Endodermal cell (in vitro differentiated cells): ENCODE results near the gene PTPN20. TPM values are rescaled to one million over a fixed set of nuclear protein-coding genes. Genes with fewer than 3 reads are reported as not detected.

Experiments
- DNase-seq: peaks from one replicate; pipeline ENCODE4 v3.0.0-alpha.2; 2017
- H3K27ac ChIP-seq: 2 replicates; pipeline ENCODE4 v1.5.1; 2013; ENCODE audit warnings: mild to moderate bottlenecking, low read depth, low read length, moderate library complexity
- H3K27me3 ChIP-seq: 2 replicates; pipeline ENCODE4 v1.6.1; 2013; ENCODE audit warnings: mild to moderate bottlenecking, low read length, moderate library complexity; ENCODE audit not compliant: insufficient read depth, control insufficient read depth, poor library complexity, severe bottlenecking
- H3K36me3 ChIP-seq: 2 replicates; pipeline ENCODE4 v1.7.0; 2013; ENCODE audit warnings: mild to moderate bottlenecking, low read length, moderate library complexity; ENCODE audit not compliant: control insufficient read depth, insufficient read depth
- H3K4me1 ChIP-seq: one replicate; pipeline ENCODE4 v1.7.0; 2013; ENCODE audit warnings: low read length; ENCODE audit not compliant: control insufficient read depth, insufficient read depth
- H3K4me3 ChIP-seq: 2 replicates; pipeline ENCODE4 v1.5.1; 2013; ENCODE audit warnings: mild to moderate bottlenecking, low read length, moderate library complexity
- H3K9ac ChIP-seq: 2 replicates; pipeline ENCODE4 v1.6.1; 2013; ENCODE audit warnings: mild to moderate bottlenecking, low read length, moderate library complexity; ENCODE audit not compliant: poor library complexity, severe bottlenecking; ENCODE audit errors: extremely low read depth
- H3K9me3 ChIP-seq: 2 replicates; pipeline ENCODE4 v1.6.1; 2013; ENCODE audit warnings: mild to moderate bottlenecking, low read length, moderate library complexity; ENCODE audit not compliant: control insufficient read depth
- H3K27ac Mint-ChIP-seq: 2 replicates; pipeline ENCODE4 v1.8.0; 2020; ENCODE audit warnings: mixed read lengths
- H3K27me3 Mint-ChIP-seq: 2 replicates; pipeline ENCODE4 v1.8.0; 2021; ENCODE audit warnings: mild to moderate bottlenecking, mixed read lengths; ENCODE audit not compliant: insufficient read depth
- H3K36me3 Mint-ChIP-seq: 2 replicates; pipeline ENCODE4 v1.8.0; 2020; ENCODE audit warnings: low read depth, mixed read lengths
- H3K4me1 Mint-ChIP-seq: 2 replicates; pipeline ENCODE4 v1.8.0; 2020; ENCODE audit warnings: mixed read lengths
- H3K4me3 Mint-ChIP-seq: 2 replicates; pipeline ENCODE4 v1.8.0; 2020; ENCODE audit warnings: mild to moderate bottlenecking, moderate library complexity, mixed read lengths
- H3K9me3 Mint-ChIP-seq: 2 replicates; pipeline ENCODE4 v1.8.0; 2020; ENCODE audit warnings: mild to moderate bottlenecking, mixed read lengths
- WGBS, 2 experiments: methylation state at CpG; one replicate each; pipeline versions ENCODE4 v1.1.5 to v1.1.7; 2013; ENCODE audit warnings: missing lambda C conversion rate in 2 of 2, mixed read lengths in 1 of 2; ENCODE audit not compliant: insufficient coverage in 1 of 2, insufficient read length in 1 of 2; 5-methylcytosine and 5-hydroxymethylcytosine counted together
- total RNA-seq, 2 donors: library from RNA; stranded (reverse); fragmentation: NEBNext Ultra II Directional in 1 of 2; extraction: Animal tissue kit (Norgen Biotek cat#: 25700) in 1 of 2; gene quantifications; 2 replicates in 1 of 2; 3 replicates in 1 of 2; pipeline ENCODE4 v1.2.1, GENCODE V29; 2021
- TF ChIP-seq, protein P1 (sequence below): fragments of 200-600 bp; sonication (generic); conservative IDR thresholded peaks from 2 replicates; pipeline ENCODE4 v1.5.0; 2021; ENCODE audit warnings: antibody characterized with exemption, mild to moderate bottlenecking

Gene PTPN20
- total RNA-seq, 2 donors from 2014 or later = 0.53 TPM; not detected in 1

DNA sequence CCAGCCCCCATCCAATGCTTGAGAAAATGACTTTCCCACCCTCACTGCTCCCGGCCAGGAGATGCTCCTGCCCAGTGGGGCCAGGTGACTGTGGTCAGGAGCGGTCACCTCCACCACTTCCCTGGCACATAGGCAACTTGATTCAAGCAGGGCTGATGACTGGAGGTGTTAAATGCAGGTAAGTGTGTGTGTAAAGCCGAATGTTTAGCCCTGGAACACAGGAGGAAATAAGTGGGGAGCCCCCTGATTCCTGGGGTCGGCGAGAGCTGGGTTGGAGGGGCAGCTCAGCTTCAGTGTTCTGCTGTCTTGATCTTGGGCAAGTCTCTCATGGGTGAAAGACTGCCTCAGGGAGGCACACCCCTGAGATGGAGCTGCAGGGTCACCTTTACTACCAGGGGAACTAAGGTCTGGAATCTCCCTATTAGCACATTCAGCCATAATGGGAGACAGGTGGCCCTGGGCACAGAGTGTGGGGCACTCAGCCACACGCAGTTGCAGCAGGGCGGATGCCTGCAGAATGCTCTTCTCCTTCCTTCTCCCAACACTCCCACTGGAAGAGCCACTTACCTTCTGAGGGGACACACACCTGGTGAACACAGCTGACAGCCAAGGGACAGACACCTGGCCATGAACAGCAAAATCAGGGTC is 124.1 kb downstream of the PTPN20 start:
- H3K9me3 ChIP-seq = no peaks in the 10 kb centered on the region
- no peaks in the 10 kb centered on the region for H3K36me3 Mint-ChIP-seq
- WGBS, 2 experiments = 80 to 87% methylated on average over 1 to 7 of the region's 7 CpGs
- no peak overlapping the region for H3K9ac ChIP-seq
- DNase-seq = no peak
- H3K4me3 Mint-ChIP-seq = no peak overlapping the region
- TF ChIP-seq, protein P1, sequence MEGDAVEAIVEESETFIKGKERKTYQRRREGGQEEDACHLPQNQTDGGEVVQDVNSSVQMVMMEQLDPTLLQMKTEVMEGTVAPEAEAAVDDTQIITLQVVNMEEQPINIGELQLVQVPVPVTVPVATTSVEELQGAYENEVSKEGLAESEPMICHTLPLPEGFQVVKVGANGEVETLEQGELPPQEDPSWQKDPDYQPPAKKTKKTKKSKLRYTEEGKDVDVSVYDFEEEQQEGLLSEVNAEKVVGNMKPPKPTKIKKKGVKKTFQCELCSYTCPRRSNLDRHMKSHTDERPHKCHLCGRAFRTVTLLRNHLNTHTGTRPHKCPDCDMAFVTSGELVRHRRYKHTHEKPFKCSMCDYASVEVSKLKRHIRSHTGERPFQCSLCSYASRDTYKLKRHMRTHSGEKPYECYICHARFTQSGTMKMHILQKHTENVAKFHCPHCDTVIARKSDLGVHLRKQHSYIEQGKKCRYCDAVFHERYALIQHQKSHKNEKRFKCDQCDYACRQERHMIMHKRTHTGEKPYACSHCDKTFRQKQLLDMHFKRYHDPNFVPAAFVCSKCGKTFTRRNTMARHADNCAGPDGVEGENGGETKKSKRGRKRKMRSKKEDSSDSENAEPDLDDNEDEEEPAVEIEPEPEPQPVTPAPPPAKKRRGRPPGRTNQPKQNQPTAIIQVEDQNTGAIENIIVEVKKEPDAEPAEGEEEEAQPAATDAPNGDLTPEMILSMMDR = no peak
- H3K27ac Mint-ChIP-seq = no peak overlapping the region
- H3K4me3 ChIP-seq = no peak overlapping the region
- H3K4me1 ChIP-seq = no peaks in the 10 kb centered on the region
- no peaks in the 10 kb centered on the region for H3K36me3 ChIP-seq
- no peaks in the 10 kb centered on the region for H3K9me3 Mint-ChIP-seq
- no peaks in the 10 kb centered on the region for H3K27me3 ChIP-seq
- H3K27ac ChIP-seq = no peak overlapping the region
- no peaks in the 10 kb centered on the region for H3K27me3 Mint-ChIP-seq
- no peaks in the 10 kb centered on the region for H3K4me1 Mint-ChIP-seq

DNA sequence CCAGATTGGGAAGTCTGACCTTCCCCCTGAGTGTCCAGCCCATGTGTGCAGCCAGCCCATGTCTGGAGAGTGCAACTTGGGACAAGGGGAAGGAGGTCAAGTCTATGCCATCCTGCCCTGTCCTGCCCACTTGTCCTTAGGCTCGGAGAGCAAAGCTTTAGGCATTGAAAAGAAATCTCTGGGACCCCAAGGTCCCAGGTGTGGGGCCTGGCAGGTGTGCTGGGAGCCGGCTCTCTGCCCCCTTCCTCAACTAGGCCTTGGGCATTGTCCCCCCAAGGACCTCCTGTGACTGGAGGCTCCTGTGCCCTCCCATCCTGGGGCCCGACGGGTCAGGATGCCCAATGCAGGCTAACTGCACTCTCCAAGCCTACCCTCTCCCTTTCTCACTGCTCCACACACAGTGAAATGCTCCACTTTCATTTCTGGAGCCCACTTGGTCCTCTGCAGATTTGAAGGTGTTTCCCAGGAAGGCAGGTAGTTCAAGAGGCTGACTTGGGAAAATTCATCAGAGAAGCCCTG is 124.7 kb downstream of the PTPN20 start:
- Mint-ChIP-seq H3K4me3 (no peak overlapping the region), H3K27ac (no peak overlapping the region), H3K27me3 (no peaks in the 10 kb centered on the region), H3K4me1 (no peaks in the 10 kb centered on the region), H3K9me3 (no peaks in the 10 kb centered on the region), H3K36me3 (no peaks in the 10 kb centered on the region)
- DNase-seq = no peak
- WGBS, 2 experiments = 81 to 89% methylated on average over 4 of the region's 4 CpGs
- TF ChIP-seq, protein P1 = no peak
- Histone ChIP-seq H3K4me1 (no peaks in the 10 kb centered on the region), H3K36me3 (no peaks in the 10 kb centered on the region), H3K9ac (no peak overlapping the region), H3K9me3 (no peaks in the 10 kb centered on the region), H3K4me3 (no peak overlapping the region), H3K27ac (no peak overlapping the region), H3K27me3 (no peaks in the 10 kb centered on the region)

DNA sequence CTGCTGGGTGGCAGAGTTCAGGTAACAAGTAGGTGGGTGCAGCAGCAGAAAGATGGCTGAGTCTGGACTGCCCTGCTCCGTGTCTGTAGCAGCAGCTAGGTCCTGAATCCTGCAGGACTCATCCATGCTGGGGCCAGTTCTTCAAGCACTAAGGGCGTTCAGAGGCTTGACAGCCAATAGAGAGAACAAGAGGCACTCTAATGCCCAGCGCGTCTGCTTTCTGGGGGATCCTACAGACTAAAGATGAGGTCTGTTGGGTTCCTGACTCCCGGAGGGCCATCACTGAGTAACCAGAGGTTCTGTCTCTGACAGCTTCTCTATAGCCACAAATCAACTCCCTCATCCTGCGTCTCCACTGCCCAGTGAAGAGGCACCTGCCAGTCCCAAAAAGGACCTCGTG is 125.5 kb downstream of the PTPN20 start:
- Mint-ChIP-seq H3K4me1 (no peaks in the 10 kb centered on the region), H3K27me3 (no peaks in the 10 kb centered on the region), H3K27ac (no peak overlapping the region), H3K4me3 (no peak overlapping the region), H3K9me3 (no peaks in the 10 kb centered on the region), H3K36me3 (no peaks in the 10 kb centered on the region)
- Histone ChIP-seq H3K27ac (no peak overlapping the region), H3K9ac (no peak overlapping the region), H3K36me3 (no peaks in the 10 kb centered on the region), H3K27me3 (no peaks in the 10 kb centered on the region), H3K4me3 (no peak overlapping the region), H3K9me3 (no peaks in the 10 kb centered on the region), H3K4me1 (no peaks in the 10 kb centered on the region)
- TF ChIP-seq, protein P1 = no peak
- 83 to 90% methylated on average over 7 of the region's 7 CpGs for WGBS, 2 experiments
- DNase-seq = no peak
